Cardiac septum (tissue), 1 donor: Measurements from ENCODE around the gene TPM3. TPM values are rescaled to one million over a fixed set of nuclear protein-coding genes. Genes with fewer than 3 reads are reported as not detected.
"Not testable (repeated sequence)": the region's sequence is repeated elsewhere in the genome, so short reads cannot be mapped to it uniquely, and the experiment has no call there.

Source experiments
- DNase-seq: peaks from one replicate; pipeline ENCODE4 v3.0.0-alpha.2; 2020; ENCODE audit warnings: low spot score
- intact Hi-C: fragments of 100-400 bp; cut with DNase I; formaldehyde crosslinking; loops from one replicate; pipeline ENCODE4 v1.14.0; 2022
- total RNA-seq: library from RNA; stranded (reverse); fragmentation: NEBNext Ultra II Directional; extraction: Animal tissue kit (Norgen Biotek cat#: 25700); gene quantifications from one replicate; pipeline ENCODE4 v1.2.1, GENCODE V29; 2021
- donor health status: DM: no; HTN: no; CAD: no.

Gene TPM3
- total RNA-seq, 1 donor from 2014 or later: 364 TPM

DNA sequence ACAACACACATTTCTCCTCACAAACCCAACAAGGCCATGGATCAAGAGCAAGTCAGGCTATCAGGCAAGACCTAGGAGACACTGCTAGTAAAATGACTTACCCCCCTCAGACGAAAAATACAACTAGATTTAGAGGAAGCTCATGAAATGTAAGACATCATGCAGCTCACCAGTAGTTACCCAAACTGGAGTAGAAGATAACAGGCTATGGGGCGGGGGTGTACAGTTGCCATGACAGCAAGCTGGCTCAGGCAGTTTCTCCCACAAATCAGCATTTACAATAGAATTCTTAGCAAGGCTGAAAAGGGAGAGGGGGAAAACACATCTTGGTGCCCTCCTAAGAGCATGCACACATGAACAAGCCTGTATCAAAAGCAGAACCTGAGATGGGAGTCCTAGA, 13.9 kb downstream of the TPM3 start:
- intact Hi-C loops: loop anchor here (10.0 kb wide), 1 partner anchor 183 kb away; the partner anchor contains the start of gene RPS27
- DNase-seq: no peak

- no peak for DNase-seq
- intact Hi-C loops: loop anchor here (10.0 kb wide), 1 partner anchor 182 kb away; the partner anchor contains the start of gene RPS27
Observed at GRCh38 chr1:154176337-154176736, 15.6 kb downstream of the TPM3 start.

- DNase-seq: no peak
- intact Hi-C loops: loop anchor here (10.0 kb wide), 1 partner anchor 180 kb away; the partner anchor contains the start of gene RPS27
Observed at GRCh38 chr1:154174654-154175053, 17.2 kb downstream of the TPM3 start.

DNA sequence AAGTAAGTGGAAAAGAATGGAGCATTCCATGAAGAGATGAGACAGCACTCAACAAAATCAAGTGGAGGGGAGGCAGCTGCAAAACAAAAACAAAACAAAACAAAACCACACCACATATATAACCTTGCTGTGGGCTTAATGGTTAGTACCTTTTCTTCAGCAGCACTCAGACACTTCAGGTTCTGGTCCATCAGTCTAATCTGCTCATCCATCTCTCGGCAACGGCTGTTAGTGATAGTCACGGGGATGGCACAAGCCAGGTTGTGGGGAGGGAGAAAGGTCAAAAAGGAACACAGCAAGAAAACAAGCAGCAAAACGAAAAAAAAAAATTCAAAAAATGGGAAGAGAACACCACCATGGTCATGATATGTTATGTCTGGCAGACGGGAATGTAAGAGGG, 20.0 kb downstream of the TPM3 start:
- no peak for DNase-seq

DNA sequence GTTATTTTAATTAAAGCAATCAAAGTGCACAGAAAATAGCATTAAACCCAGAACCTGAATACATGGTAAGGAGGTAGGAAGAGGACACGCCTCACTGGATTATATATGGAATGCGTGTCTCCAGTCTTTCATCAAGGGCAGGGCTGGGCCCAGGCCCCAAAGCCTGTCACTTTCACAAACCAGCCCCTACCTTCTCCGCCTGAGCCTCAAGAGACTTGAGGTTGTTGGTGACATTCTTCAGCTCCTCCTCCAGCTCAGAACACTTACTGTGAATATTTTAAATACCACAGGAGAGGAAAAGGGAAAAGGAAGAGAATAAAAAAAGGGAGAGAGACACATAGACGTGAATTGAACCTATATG, 20.7 kb downstream of the TPM3 start:
- intact Hi-C loops: loop anchor here (10.0 kb wide), 1 partner anchor 176 kb away; the partner anchor contains the start of gene RPS27
- no peak for DNase-seq

More for the DNA sequence above, 20.0 kb downstream of the TPM3 start:
- intact Hi-C loops: loop anchor here (10.0 kb wide), 1 partner anchor 177 kb away; the partner anchor contains the start of gene RPS27

GRCh38 chr1:154170547-154171222, 21.2 kb downstream of the TPM3 start:
- DNase-seq: no peak
- intact Hi-C loops: loop anchor here (10.0 kb wide), 1 partner anchor 176 kb away; the partner anchor contains the start of gene RPS27

- DNase-seq: no peak
- intact Hi-C loops: no loop called here
Observed at GRCh38 chr1:154167461-154167860, 24.4 kb downstream of the TPM3 start.

- no peak for DNase-seq
- intact Hi-C loops: no loop called here
Observed at GRCh38 chr1:154166207-154166606, 25.7 kb downstream of the TPM3 start.

GRCh38 chr1:154159554-154159953, 32.3 kb downstream of the TPM3 start:
- intact Hi-C loops: no loop called here
- no peak for DNase-seq

- no peak for DNase-seq
- intact Hi-C loops: no loop called here
Observed at GRCh38 chr1:154158307-154159125, 33.4 kb downstream of the TPM3 start.

DNA sequence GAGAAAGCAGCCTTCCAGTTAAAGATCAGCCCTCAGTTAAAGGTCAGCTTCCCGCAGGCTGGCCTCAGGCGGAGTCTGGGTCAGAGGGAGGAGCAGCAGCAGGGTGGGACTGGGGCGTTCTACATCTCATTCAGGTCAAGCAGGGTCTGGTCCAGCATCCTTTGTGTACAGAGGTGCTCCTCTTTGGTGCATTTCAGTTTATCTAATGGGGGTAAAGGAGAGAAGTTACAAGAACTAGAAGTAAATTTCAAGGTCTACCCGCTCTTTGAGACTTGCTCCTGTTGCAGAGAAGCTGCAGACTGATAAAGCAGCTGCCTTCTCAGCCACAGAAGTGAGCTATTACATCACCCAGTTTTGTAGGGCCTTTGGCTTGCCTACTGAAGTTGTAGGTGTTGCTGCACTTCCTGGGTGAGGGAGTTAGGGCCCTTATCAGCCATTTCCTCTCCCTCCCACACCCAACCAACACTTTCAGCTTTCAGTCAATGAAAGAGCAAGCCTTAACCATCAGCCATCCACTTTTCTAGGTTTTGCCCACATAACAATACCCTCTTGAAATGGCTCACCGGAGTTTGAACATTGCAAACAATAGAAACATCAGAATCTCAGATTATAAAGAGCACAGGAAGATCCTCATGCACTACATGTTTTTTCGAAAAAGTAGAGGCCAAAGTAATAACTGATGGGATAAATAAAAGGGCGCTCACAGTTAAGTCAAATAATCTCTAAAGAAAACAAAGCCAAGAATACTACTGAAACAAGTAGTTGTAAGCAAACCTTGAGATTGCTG, 34.2 kb downstream of the TPM3 start:
- intact Hi-C loops: no loop called here
- no peak for DNase-seq

GRCh38 chr1:154155251-154155650, 36.6 kb downstream of the TPM3 start:
- DNase-seq: no peak
- intact Hi-C loops: no loop called here

- no peak for DNase-seq
- intact Hi-C loops: no loop called here
Observed at GRCh38 chr1:154154534-154155191, 37.2 kb downstream of the TPM3 start, which contains the start of gene NUP210L. TSS of gene NUP210L (minus strand) at chr1:154155073.

DNA sequence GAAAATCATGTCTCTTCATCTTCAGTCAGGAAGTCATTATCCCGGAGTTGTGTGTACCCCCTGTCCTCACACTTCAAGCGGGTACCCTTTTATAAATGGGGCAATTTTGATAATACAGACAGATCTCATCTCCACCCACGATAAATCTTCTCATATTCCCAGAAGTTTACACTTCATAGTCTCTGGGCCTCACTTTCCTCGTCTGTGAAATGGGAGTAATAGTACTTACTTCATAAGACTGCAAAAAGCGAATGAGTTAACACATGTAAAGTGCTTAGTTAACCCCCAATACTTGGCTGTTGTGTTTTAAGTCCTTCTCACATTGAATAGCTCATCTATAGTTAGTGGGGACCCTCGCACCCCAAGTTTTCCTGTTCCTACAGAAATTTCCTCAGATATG, 37.8 kb downstream of the TPM3 start:
- intact Hi-C loops: no loop called here
- no peak for DNase-seq

DNA sequence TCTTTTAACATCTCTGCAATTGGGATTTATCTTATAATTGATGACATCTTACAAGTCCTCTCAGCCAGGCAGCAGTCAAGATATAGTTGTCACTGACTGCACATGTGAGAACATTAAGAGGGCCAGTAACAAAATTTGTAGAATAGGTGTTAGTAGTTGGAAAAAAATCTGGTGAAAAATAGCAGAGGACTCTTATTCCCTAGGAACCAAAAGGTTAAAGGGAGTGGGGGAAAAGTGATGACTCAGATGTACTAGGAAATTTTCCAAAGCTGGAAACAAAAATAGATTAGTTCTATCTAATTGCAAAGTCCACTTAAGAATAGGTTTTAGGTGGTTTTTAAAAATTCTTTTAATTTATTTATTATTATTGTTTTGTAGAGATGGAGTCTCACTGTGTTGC, 40.6 kb downstream of the TPM3 start:
- intact Hi-C loops: no loop called here
- DNase-seq: no peak

GRCh38 chr1:154148807-154149206, 43.1 kb downstream of the TPM3 start:
- intact Hi-C loops: no loop called here

GRCh38 chr1:154147505-154147904, 44.4 kb downstream of the TPM3 start:
- intact Hi-C loops, DNase-seq: not testable (repeated sequence)

More at GRCh38 chr1:154148807-154149206, 43.1 kb downstream of the TPM3 start:
- DNase-seq: no peak

- no peak for DNase-seq
- intact Hi-C loops: no loop called here
Observed at GRCh38 chr1:154145986-154146385, 45.9 kb downstream of the TPM3 start.

- intact Hi-C loops: no loop called here
Observed at GRCh38 chr1:154142358-154142757, 49.5 kb downstream of the TPM3 start.

More at GRCh38 chr1:154142358-154142757, 49.5 kb downstream of the TPM3 start:
- DNase-seq: no peak
